G401.6 (cell line): ENCODE measurements around the gene PLD6.

ENCODE experiments used
- FAIRE-seq: peaks from 2 replicates; lab custom pipeline; 2012; peaks lifted over from hg19 to GRCh38; lab: Jason Lieb, UNC

PLD6 gene

GRCh38 chr17:17153071-17153470, 53.1 kb downstream of the PLD6 start:
- FAIRE-seq, result no peak

- FAIRE-seq, result no peak
Observed at GRCh38 chr17:17152385-17152784, 53.7 kb downstream of the PLD6 start.

GRCh38 chr17:17151962-17152361, 54.2 kb downstream of the PLD6 start:
- FAIRE-seq, result no peak

GRCh38 chr17:17151541-17151940, 54.6 kb downstream of the PLD6 start:
- FAIRE-seq, result no peak

GRCh38 chr17:17151055-17151454, 55.1 kb downstream of the PLD6 start:
- no peak for FAIRE-seq
